PC-3 (cell line): Measurements from ENCODE around the gene HOXB7.

Experiments
- EZH2 ChIP-seq: fragments of 300-600 bp; sonication (generic); IDR thresholded peaks from one replicate; pipeline ENCODE4 v1.6.1; 2017; ENCODE audit warnings: antibody characterized with exemption, mild to moderate bottlenecking, low read length; ENCODE audit not compliant: unreplicated experiment
- TF ChIP-seq, protein P1 (sequence below): fragments of 300-600 bp; sonication (generic); conservative IDR thresholded peaks from 2 replicates; pipeline ENCODE4 v1.5.1; 2017; ENCODE audit warnings: antibody characterized with exemption, low read depth, mild to moderate bottlenecking, low read length

DNA sequence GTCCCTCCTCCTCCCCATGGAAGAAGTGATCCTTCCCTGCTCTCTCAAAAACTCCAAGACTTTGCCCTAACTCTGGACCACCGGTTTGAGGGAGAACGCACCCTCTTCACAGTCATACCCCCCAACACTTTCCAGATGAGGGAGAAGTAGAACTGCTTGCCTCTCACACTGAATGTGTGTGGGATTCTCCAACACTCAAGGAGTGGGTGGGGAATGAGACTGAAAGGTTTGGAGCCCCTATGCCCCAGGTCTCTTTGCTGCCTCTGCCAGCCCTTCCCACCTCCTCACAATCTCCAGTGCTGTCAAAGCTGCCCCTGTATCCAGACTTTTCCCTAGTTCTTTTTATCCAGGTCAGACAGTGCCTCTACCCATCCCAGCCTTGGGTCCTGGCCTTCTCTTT lies 44.1 kb downstream of the HOXB7 start:
- TF ChIP-seq, protein P1, sequence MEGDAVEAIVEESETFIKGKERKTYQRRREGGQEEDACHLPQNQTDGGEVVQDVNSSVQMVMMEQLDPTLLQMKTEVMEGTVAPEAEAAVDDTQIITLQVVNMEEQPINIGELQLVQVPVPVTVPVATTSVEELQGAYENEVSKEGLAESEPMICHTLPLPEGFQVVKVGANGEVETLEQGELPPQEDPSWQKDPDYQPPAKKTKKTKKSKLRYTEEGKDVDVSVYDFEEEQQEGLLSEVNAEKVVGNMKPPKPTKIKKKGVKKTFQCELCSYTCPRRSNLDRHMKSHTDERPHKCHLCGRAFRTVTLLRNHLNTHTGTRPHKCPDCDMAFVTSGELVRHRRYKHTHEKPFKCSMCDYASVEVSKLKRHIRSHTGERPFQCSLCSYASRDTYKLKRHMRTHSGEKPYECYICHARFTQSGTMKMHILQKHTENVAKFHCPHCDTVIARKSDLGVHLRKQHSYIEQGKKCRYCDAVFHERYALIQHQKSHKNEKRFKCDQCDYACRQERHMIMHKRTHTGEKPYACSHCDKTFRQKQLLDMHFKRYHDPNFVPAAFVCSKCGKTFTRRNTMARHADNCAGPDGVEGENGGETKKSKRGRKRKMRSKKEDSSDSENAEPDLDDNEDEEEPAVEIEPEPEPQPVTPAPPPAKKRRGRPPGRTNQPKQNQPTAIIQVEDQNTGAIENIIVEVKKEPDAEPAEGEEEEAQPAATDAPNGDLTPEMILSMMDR: no peak
- no peak for TF ChIP-seq EZH2
